A549 (cell line): ENCODE results near the gene NME7. TPM values are rescaled to one million over a fixed set of nuclear protein-coding genes. Genes with fewer than 3 reads are reported as not detected.

ENCODE experiments used
- ATAC-seq, 2 experiments: fragments of 200-7000 bp in 1 of 2; fragments of >200 bp in 1 of 2; cut with Nextera tagmentation in 1 of 2; cut with Tn5 transposase in 1 of 2; 3 replicates each; pipeline versions ENCODE4 v1.8.0 to v1.9.1; 2018 to 2020; ENCODE audit warnings: mild to moderate bottlenecking in 1 of 2, moderate library complexity in 1 of 2
- CTCF ChIA-PET: fragments of 300-600 bp; sonication (Branson Sonifier 250); formaldehyde crosslinking; extraction: SDS; loops from one replicate; lab custom pipeline; 2021; ENCODE audit warnings: antibody characterized with exemption, inconsistent platforms; lab: Yijun Ruan, JAX
- POLR2A ChIA-PET: fragments of 350-600 bp; formaldehyde crosslinking; extraction: SDS; loops from one replicate; lab custom pipeline; 2021; ENCODE audit warnings: antibody characterized with exemption, inconsistent platforms; lab: Yijun Ruan, JAX
- DNase-seq, 2 experiments: peaks; one replicate each; pipeline versions ENCODE4 v3.0.0 to v3.0.0-alpha.2; 2011 to 2016; ENCODE audit warnings: low read depth in 1 of 2, low spot score in 1 of 2
- FAIRE-seq: peaks from 2 replicates; lab custom pipeline; 2011; peaks lifted over from hg19 to GRCh38; lab: Jason Lieb, UNC
- H3K27ac ChIP-seq, 2 experiments: fragments of >200 bp; sonication (Bioruptor Twin); formaldehyde crosslinking; 3 replicates each; pipeline ENCODE4 v1.5.1; 2016 to 2017
- H3K4me1 ChIP-seq: fragments of >200 bp; sonication (Bioruptor Twin); formaldehyde crosslinking; 3 replicates; pipeline ENCODE4 v1.6.1; 2016
- H3K4me2 ChIP-seq: fragments of >200 bp; sonication (Bioruptor Twin); formaldehyde crosslinking; 3 replicates; pipeline ENCODE4 v1.6.1; 2016
- H3K4me3 ChIP-seq: fragments of >200 bp; sonication (Bioruptor Twin); formaldehyde crosslinking; 3 replicates; pipeline ENCODE4 v1.5.1; 2016
- H3K9me3 ChIP-seq: fragments of >200 bp; sonication (Bioruptor Twin); formaldehyde crosslinking; 3 replicates; pipeline ENCODE4 v1.6.1; 2016
- ATOH8 ChIP-seq: fragments of 250-450 bp; sonication (Bioruptor Pico); IDR thresholded peaks from 2 replicates; pipeline ENCODE4 v1.5.0; 2020; ENCODE audit warnings: low read depth, mild to moderate bottlenecking, moderate library complexity
- BCL3 ChIP-seq: fragments of >200 bp; sonication (Bioruptor Twin); formaldehyde crosslinking; IDR thresholded peaks from 3 replicates; pipeline ENCODE4 v1.6.1; 2016
- CEBPB ChIP-seq, 2 experiments: fragments of >200 bp in 1 of 2; sonication (Bioruptor Twin) in 1 of 2; formaldehyde crosslinking in 1 of 2; IDR thresholded peaks; 2 replicates each; pipeline ENCODE4 v1.6.1; 2012 to 2016
- CHD2 ChIP-seq: fragments of 150-350 bp; IDR thresholded peaks from 2 replicates; pipeline ENCODE4 v1.6.1; 2014; ENCODE audit warnings: low read length; ENCODE audit not compliant: partially characterized antibody
- CTCF ChIP-seq: fragments of >200 bp; sonication (Bioruptor Twin); formaldehyde crosslinking; IDR thresholded peaks from 3 replicates; pipeline ENCODE4 v1.5.1; 2016
- E2F6 ChIP-seq: IDR thresholded peaks from 2 replicates; pipeline ENCODE4 v1.6.1; 2012; ENCODE audit warnings: low read depth, borderline replicate concordance
- EHF ChIP-seq: fragments of 250-450 bp; sonication (Bioruptor Pico); IDR thresholded peaks from 2 replicates; pipeline ENCODE4 v1.5.0; 2020; ENCODE audit warnings: mild to moderate bottlenecking
- EHMT2 ChIP-seq: fragments of 200-600 bp; sonication (generic); IDR thresholded peaks from 2 replicates; pipeline ENCODE4 v1.6.1; 2016; ENCODE audit warnings: antibody characterized with exemption, low read depth, mild to moderate bottlenecking, moderate library complexity
- ESRRA ChIP-seq: fragments of 150-350 bp; IDR thresholded peaks from 2 replicates; pipeline ENCODE4 v1.6.1; 2014; ENCODE audit warnings: mild to moderate bottlenecking, low read length, borderline replicate concordance
- FOSB ChIP-seq: fragments of 250-450 bp; sonication (Bioruptor Pico); IDR thresholded peaks from 2 replicates; pipeline ENCODE4 v1.5.0; 2020; ENCODE audit warnings: mild to moderate bottlenecking, moderate library complexity
- FOSL2 ChIP-seq, 2 experiments: fragments of 450-650 bp in 1 of 2; fragments of >200 bp in 1 of 2; sonication (Bioruptor Twin) in 1 of 2; formaldehyde crosslinking; IDR thresholded peaks; 2 replicates each; pipeline versions ENCODE4 v1.5.0 to v1.6.1; 2016 to 2020; ENCODE audit warnings: mild to moderate bottlenecking in 1 of 2, moderate library complexity in 1 of 2
- HES2 ChIP-seq: fragments of >200 bp; sonication (Bioruptor Twin); formaldehyde crosslinking; IDR thresholded peaks from 2 replicates; pipeline ENCODE4 v1.6.1; 2016
- JUN ChIP-seq, 2 experiments: fragments of >200 bp; sonication (Bioruptor Twin); formaldehyde crosslinking; IDR thresholded peaks; 2 replicates in 1 of 2; 3 replicates in 1 of 2; pipeline ENCODE4 v1.6.1; 2016 to 2017
- JUNB ChIP-seq: fragments of >200 bp; sonication (Bioruptor Twin); formaldehyde crosslinking; IDR thresholded peaks from 2 replicates; pipeline ENCODE4 v1.6.1; 2016
- MAX ChIP-seq: IDR thresholded peaks from 2 replicates; pipeline ENCODE4 v1.6.1; 2012
- MAZ ChIP-seq: fragments of 150-350 bp; IDR thresholded peaks from 2 replicates; pipeline ENCODE4 v1.6.1; 2014; ENCODE audit warnings: antibody characterized with exemption, low read depth, low read length, borderline replicate concordance
- MYC ChIP-seq: IDR thresholded peaks from 2 replicates; pipeline ENCODE4 v1.6.1; 2012; ENCODE audit warnings: mild to moderate bottlenecking, inconsistent platforms, low read length, improper control_type of control experiment, borderline replicate concordance
- NFE2L2 ChIP-seq: fragments of 150-350 bp; conservative IDR thresholded peaks from 2 replicates; pipeline ENCODE4 v1.6.1; 2014; ENCODE audit warnings: low read length
- POLR2A ChIP-seq: IDR thresholded peaks from 2 replicates; pipeline ENCODE4 v1.6.1; 2012; ENCODE audit warnings: mild to moderate bottlenecking, low read length
- RCOR1 ChIP-seq: fragments of 150-350 bp; IDR thresholded peaks from 2 replicates; pipeline ENCODE4 v1.6.1; 2014; ENCODE audit warnings: antibody characterized with exemption, low read length, low read depth
- TP53 ChIP-seq: fragments of 250-450 bp; sonication (Bioruptor Pico); IDR thresholded peaks from 2 replicates; pipeline ENCODE4 v1.5.0; 2021; ENCODE audit warnings: mild to moderate bottlenecking, moderate library complexity
- USF2 ChIP-seq: fragments of 450-650 bp; IDR thresholded peaks from 2 replicates; pipeline ENCODE4 v1.6.1; 2014; ENCODE audit warnings: antibody characterized with exemption
- ZNF302 ChIP-seq: fragments of 250-450 bp; sonication (Bioruptor Pico); IDR thresholded peaks from 2 replicates; pipeline ENCODE4 v1.9.0; 2021; ENCODE audit warnings: inconsistent platforms, mild to moderate bottlenecking, moderate library complexity
- WGBS: methylation state at CpG from one replicate; pipeline ENCODE4 v1.1.6; 2017; ENCODE audit errors: missing lambda C conversion rate; 5-methylcytosine and 5-hydroxymethylcytosine counted together
- polyA plus RNA-seq, 4 experiments: library from polyadenylated mRNA; depleted of rRNA in 3 of 4; stranded (reverse); fragments of >200 nt; fragmentation: RNase III in 1 of 4; extraction: RNeasy Plus Mini Kit Qiagen cat#74134 plus additional on column Dnase treatment in 1 of 4; gene quantifications; 2 replicates in 3 of 4; 3 replicates in 1 of 4; pipeline ENCODE4 v1.2.3, GENCODE V29; 2011 to 2017

NME7 gene
- polyA plus RNA-seq, 2 of the 4 experiments (the other 2 are of a cell fraction) = 39.5 to 62.3 TPM

GRCh38 chr1:169100651-169101088 lies 266.9 kb downstream of the NME7 start:
- no peak overlapping the region for H3K4me3 ChIP-seq
- ATAC-seq (no peak), FAIRE-seq (no peak), DNase-seq (no peak)
- ChIA-PET POLR2A (no interaction called here), CTCF (interaction anchor here (1.0 to 1.9 kb wide), 4 partner anchors 9 to 758 kb away, joined by 3 to 6 read pairs (median 4); no protein-coding TSS in a partner anchor)
- 90% methylated on average over 3 of the region's 3 CpGs for WGBS
- H3K4me1 ChIP-seq = peaks cover 34% of the 10 kb centered on the region
- no peak overlapping the region for H3K4me2 ChIP-seq
- TF ChIP-seq TP53 (CRISPR knock-in tag) = no peak
- no peak for TF ChIP-seq NFE2L2
- no peak for TF ChIP-seq CTCF
- no peak for TF ChIP-seq ATOH8 (CRISPR knock-in tag)
- no peak for TF ChIP-seq FOSB (CRISPR knock-in tag)
- no peak for TF ChIP-seq MYC
- no peak for TF ChIP-seq BCL3
- no peak for TF ChIP-seq CHD2
- no peak for TF ChIP-seq POLR2A
- no peak for TF ChIP-seq JUN (IDR thresholded peaks at IDR 0.05)
- no peak for TF ChIP-seq MAZ
- TF ChIP-seq CEBPB (IDR thresholded peaks at IDR 0.05) = no peak
- TF ChIP-seq HES2 = no peak
- TF ChIP-seq EHF = no peak
- no peak for TF ChIP-seq MAX
- TF ChIP-seq RCOR1 = no peak
- H3K9me3 ChIP-seq = no peaks in the 10 kb centered on the region
- 0 out of 6 replicates have a peak overlapping the region, but pooled peaks of 1 of the 2 experiments have one; percentile 5 for H3K27ac ChIP-seq

GRCh38 chr1:169100208-169100607 lies 267.4 kb downstream of the NME7 start:
- CTCF ChIA-PET = interaction anchor here (1.1 to 1.9 kb wide), 3 partner anchors 9 to 248 kb away, joined by 4 to 6 read pairs (median 4); no protein-coding TSS in a partner anchor
- Histone ChIP-seq H3K4me3 (no peak overlapping the region), H3K4me2 (no peak overlapping the region), H3K27ac (0 out of 6 replicates have a peak overlapping the region, but pooled peaks of 1 of the 2 experiments have one; percentile 5), H3K4me1 (peaks cover 33% of the 10 kb centered on the region), H3K9me3 (no peaks in the 10 kb centered on the region)
- FAIRE-seq (no peak), ATAC-seq (no peak), DNase-seq (no peak)
- POLR2A ChIA-PET = no interaction called here
- no peak for TF ChIP-seq RCOR1
- TF ChIP-seq CHD2 = no peak
- no peak for TF ChIP-seq MAZ
- TF ChIP-seq FOSL2 (IDR thresholded peaks at IDR 0.05) = no peak
- TF ChIP-seq FOSL2 (CRISPR knock-in tag; IDR thresholded peaks at IDR 0.05) = no peak
- TF ChIP-seq JUNB = no peak
- TF ChIP-seq E2F6 = no peak
- TF ChIP-seq MAX = no peak
- no peak for TF ChIP-seq ESRRA
- TF ChIP-seq ZNF302 = no peak
- no peak for TF ChIP-seq CTCF
- TF ChIP-seq USF2 = no peak
- no peak for TF ChIP-seq JUN (IDR thresholded peaks at IDR 0.05)
- no peak for TF ChIP-seq EHMT2
- WGBS = 60% methylated on average over 1 of the region's 1 CpG
